Midbrain (tissue), 1 donor: Measurements from ENCODE around the gene GOLGA6L9.
"Not testable (repeated sequence)": the region's sequence is repeated elsewhere in the genome, so short reads cannot be mapped to it uniquely, and the experiment has no call there.

ENCODE experiments used
- DNase-seq: peaks from one replicate; lab custom pipeline; 2025; lab: John Stamatoyannopoulos, UW

The GOLGA6L9 gene

DNA sequence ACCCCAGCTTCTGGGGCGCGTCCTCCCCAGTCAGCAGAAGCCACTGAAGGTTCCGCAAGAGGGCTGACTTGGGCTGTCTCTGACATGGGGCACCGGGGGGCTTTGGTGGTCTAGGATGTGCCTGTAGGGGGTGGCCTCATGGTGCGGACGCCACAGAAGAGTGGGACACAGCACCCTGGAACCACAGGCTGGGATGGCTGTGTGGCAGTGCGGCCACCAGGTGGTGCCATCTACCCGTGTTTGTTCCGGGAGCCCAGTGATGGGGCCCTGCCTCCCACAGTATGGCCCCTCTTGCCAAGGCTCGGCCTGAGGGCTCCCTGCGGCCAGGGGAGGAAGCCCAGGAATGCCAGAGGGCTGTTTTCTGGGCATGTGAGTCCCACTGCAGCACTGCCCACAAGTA, 38.6 kb downstream of the GOLGA6L9 start:
- DNase-seq = not testable (repeated sequence)

DNA sequence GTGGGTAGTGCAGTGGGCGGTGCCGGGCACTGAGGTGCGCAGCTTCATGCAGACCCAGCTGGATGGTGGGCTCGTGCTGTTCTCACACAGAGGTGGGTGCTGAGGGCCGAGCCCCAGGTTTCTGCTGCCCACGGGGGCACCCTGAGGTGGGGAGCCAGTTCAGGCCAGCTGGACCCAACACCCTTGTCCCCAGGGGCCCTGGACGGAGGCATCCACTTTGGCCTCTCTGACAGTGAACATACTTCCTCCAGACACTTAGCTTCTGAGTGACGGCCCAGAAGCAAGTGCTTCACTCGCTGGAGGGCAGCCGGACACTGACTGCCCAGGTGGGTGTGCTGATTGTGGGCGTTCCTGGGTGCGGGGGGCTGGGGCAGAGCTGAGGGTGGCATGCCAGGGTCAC, 39.8 kb downstream of the GOLGA6L9 start:
- DNase-seq = not testable (repeated sequence)

DNA sequence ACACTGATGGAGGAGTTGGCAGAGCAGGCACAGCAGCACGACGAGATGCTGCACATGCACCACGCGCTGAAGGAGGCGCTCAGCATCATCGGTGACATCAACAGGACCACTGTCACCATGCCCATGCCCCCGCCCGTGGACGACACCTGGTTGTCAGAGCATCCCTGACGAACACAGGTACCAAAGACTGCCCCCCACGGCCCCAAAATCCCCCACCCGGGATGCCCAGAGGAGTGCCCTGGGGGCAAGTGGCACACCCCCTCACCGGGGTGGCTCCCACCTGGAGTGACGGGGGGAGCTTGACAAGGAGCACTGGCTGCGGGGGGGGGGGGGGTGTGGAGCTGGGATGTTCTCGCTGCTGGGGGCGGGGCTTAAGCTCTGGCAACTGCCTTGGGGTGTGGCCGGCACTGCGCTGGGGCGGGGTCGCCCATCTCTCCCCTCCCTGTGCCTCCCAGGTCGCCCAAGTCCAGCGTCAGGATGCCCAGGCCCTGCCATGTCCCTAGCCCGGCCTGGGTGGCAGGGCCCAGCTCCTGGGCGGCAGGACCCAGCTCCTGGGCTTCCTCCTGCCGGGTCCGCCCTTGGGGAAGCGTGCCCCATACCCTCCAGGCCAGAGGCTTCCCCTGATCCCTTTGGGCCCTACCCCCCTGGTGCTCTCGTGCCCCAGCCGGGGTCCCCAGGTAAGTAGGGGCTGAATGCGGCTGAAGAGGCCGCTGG, 42.8 kb downstream of the GOLGA6L9 start:
- not testable (repeated sequence) for DNase-seq

DNA sequence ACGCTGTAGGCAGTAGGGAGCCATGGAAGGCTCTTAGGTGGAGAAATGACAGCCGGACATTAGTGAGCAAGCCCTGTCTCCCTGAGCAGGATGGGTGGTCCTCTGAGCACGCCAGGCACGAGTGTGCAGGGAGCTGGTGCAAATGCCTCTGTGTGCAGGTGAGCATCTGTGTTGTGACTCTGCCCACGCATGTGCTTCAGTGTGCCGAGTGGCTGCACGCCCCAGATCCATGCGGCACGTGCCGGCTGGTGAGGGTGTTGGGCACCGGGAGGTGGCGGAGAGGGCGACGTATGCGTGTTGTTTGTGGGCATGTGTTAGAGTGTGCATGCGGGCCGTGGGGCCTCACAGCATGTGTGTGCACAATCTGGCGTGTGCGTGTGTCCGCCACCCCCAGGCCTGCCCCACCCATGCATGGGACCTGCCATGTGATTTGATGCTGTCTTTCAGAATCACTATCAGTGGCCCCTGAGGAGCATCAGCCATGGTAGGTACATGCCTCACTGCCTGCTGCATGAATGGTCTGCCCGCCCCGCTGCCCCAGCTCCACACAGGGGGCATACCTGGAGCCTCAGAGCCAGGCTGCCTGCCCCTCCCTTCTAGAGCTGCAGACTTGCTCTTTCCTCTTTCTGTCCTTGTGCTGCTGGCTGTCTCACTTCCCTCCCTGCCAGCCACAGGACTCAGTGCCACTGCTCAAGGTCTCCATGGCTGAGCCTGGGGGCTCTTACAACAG, 45.1 kb downstream of the GOLGA6L9 start:
- DNase-seq = not testable (repeated sequence)

DNA sequence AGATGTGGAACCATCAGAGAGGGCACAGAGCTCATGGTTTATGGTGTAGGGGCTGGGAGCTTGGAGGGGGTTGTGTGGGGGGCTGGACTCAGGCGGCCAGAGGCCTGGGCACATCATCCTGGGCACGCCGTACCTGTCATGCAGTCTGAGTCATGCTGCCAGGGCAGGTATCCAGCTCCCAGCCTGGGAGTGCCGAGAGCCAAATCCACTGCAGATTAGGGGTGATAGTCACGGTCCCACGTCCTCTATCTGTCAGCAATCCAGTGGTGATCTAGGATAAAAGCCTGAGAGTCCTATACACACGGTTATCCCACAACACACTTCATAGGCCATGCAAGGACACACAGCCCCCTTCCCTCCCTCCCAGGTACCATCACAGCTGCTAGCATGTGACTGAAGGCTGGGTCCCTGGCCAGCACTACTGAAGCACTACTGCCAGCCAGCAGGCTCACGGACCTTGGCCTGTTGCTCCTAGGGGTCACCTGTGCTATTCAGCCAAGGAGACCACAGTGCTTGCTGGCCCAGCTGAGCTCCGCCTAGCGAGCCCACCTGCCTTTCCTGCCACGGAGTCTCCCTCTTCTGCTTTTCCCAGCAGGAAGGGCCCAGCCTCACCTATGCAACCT, 45.8 kb downstream of the GOLGA6L9 start:
- DNase-seq = not testable (repeated sequence)

DNA sequence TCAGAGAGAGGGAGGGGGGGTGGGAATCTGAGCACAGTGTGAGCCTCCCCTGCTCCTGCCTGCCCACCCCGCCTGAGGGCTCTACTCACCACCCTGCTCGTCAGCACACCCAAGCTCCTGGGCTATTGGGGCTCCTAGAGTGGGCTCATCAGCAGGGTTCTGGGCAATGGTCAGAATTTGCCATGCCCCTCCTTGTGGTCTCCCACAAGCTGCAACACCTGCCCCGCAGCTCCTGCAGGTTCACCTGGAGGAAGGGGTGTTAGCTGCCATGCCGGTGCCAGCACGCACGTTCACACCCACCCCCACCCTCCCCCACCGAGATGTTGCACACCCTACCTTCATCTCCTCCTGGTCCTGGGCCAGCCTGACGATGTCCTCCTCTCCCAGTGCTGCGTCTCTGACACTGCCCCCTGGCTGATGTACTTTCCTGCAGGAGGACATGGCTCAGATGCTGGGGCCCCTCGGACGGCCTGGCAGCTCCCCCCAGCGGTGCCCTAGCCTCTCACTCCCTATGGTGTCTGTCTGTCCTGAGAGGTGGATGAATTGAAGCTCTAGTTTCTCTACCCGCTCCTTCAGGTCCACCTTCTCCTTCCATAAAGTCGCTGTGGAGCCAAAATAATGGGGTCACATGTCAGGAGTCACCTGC, 47.2 kb downstream of the GOLGA6L9 start:
- not testable (repeated sequence) for DNase-seq

DNA sequence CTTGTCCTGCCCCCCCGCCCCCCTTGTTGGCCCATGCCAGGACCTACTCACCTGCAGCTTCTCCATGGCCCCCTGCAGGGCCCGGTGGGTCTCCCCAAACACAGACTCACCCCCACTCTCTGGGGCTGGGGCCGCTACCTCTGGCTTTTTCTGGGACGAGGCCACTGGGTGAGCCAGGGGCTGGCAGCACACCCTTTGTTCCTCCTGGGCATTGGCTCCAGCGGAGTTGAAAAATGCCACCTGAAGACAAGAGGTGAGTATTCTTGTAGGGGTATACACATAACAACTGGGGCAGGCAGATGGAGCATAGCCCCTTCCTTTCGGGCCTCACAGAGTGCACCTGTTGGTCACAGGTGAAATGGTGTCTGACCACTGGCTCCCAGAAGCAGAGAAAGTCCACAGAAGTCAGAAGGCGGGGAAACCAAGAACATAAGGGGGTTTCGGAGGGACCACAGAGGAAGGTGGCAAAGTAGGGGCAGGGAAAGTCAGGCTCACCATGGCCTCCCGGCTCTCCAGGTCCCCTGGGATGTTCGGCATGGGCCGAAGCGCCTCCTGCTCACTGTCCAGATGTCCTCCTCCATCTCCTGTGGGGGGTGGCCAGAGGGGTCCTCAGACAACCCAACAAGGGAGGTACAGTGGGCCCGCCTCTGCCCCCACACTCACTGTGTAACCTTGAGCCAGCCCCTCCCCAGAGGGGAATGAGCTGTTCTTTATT, 47.9 kb downstream of the GOLGA6L9 start:
- DNase-seq = not testable (repeated sequence)
